NT2/D1 (cell line): ENCODE measurements around the gene RHOXF2B.

Experiments used
- SUZ12 ChIP-seq: IDR thresholded peaks from 2 replicates; pipeline ENCODE4 v1.6.1; 2011; ENCODE audit not compliant: insufficient read length, insufficient read depth; ENCODE audit errors: extremely low read depth
- YY1 ChIP-seq: IDR thresholded peaks from 2 replicates; pipeline ENCODE4 v1.6.1; 2011; ENCODE audit not compliant: insufficient read length, insufficient read depth

GRCh38 chrX:120120223-120120622 is 42.7 kb upstream of the RHOXF2B start:
- TF ChIP-seq YY1 = no peak
- TF ChIP-seq SUZ12 = no peak
